ENCODE data around the gene WDR54. TPM values are rescaled to one million over a fixed set of nuclear protein-coding genes. Genes with fewer than 3 reads are reported as not detected.

Gene WDR54
- total RNA-seq, 2 donors from 2014 or later, result 0.99 to 14.3 TPM

DNA sequence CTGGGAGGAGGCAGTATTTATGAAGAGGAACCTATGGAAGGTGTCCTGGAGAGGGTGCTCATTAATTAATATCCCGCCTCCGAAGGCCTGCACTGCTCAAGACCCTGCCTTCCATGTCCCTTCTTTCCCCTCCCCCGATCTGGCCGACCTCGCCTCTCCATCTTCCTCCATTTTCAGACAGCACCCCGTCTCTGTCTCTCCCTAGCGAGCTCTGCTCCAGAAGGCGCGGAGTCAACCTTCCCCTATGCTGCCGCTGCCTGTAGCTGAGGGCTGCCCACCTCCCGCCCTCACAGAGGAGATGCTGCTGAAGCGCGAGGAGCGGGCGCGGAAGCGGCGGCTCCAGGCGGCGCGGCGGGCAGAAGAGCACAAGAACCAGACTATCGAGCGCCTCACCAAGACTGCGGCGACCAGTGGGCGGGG lies 35.6 kb downstream of the WDR54 start:
- peaks cover 44% of the 10 kb centered on the region for H3K4me1 ChIP-seq
- no peaks in the 10 kb centered on the region for H3K27me3 ChIP-seq
- no peaks in the 10 kb centered on the region for H3K36me3 ChIP-seq (replicated peaks in 1 of 2; ENCODE audit: insufficient read depth in 1 of 2, low read depth in 2 of 2)
- no peak for TF ChIP-seq POLR2A (IDR thresholded peaks at IDR 0.05)
- TF ChIP-seq, protein P1, sequence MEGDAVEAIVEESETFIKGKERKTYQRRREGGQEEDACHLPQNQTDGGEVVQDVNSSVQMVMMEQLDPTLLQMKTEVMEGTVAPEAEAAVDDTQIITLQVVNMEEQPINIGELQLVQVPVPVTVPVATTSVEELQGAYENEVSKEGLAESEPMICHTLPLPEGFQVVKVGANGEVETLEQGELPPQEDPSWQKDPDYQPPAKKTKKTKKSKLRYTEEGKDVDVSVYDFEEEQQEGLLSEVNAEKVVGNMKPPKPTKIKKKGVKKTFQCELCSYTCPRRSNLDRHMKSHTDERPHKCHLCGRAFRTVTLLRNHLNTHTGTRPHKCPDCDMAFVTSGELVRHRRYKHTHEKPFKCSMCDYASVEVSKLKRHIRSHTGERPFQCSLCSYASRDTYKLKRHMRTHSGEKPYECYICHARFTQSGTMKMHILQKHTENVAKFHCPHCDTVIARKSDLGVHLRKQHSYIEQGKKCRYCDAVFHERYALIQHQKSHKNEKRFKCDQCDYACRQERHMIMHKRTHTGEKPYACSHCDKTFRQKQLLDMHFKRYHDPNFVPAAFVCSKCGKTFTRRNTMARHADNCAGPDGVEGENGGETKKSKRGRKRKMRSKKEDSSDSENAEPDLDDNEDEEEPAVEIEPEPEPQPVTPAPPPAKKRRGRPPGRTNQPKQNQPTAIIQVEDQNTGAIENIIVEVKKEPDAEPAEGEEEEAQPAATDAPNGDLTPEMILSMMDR (IDR thresholded peaks at IDR 0.05), result no peak
- WGBS, 2 donors, result 0 to 4% methylated on average over 10 to 19 of the region's 27 CpGs
- DNase-seq, result no peak
- no peak for ATAC-seq
- H3K4me3 ChIP-seq, result peak overlapping the region; percentile 17 to 39
- peak overlapping the region; percentile 95 to 98 (median 96) for H3K27ac ChIP-seq
- H3K9me3 ChIP-seq, result no peaks in the 10 kb centered on the region
- intact Hi-C loops (cut with DNase I), result no loop called here

DNA sequence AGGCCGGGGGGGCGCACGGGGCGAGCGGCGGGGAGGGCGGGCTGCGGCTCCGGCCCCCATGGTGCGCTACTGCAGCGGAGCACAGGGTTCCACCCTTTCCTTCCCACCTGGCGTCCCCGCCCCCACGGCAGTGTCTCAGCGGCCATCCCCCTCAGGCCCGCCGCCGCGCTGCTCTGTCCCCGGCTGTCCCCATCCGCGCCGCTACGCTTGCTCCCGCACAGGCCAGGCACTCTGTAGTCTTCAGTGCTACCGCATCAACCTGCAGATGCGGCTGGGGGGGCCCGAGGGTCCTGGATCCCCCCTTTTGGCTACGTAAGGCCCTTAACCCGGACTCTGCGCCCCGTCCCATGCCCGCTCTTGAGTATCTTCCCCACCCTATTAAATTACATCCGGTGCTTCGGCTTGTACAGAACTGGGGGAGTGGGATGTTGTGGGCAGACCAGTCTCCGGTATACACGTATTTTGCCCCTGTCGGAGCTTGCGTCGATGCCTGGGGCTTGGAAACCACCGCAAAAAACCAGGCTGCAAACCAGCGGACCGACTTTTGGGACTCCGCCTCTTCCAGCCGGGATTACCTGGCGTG lies 36.1 kb downstream of the WDR54 start:
- peak in 2 of 3 donors; percentile 91 to 94 for TF ChIP-seq POLR2A (IDR thresholded peaks at IDR 0.05)
- TF ChIP-seq, protein P1 (IDR thresholded peaks at IDR 0.05), result no peak
- intact Hi-C loops (cut with DNase I), result no loop called here
- DNase-seq (peak; percentile 66 to 74 (median 71)), ATAC-seq (peak; percentile 18)
- H3K27me3 ChIP-seq, result no peaks in the 10 kb centered on the region
- peaks cover 44% of the 10 kb centered on the region for H3K4me1 ChIP-seq
- peak overlapping the region; percentile 17 to 39 for H3K4me3 ChIP-seq
- no peaks in the 10 kb centered on the region for H3K9me3 ChIP-seq
- no peaks in the 10 kb centered on the region for H3K36me3 ChIP-seq (replicated peaks in 1 of 2; ENCODE audit: insufficient read depth in 1 of 2, low read depth in 2 of 2)
- peak overlapping the region; percentile 95 to 98 (median 96) for H3K27ac ChIP-seq
- WGBS, 2 donors, result 0% methylated on average over 22 to 34 of the region's 46 CpGs

DNA sequence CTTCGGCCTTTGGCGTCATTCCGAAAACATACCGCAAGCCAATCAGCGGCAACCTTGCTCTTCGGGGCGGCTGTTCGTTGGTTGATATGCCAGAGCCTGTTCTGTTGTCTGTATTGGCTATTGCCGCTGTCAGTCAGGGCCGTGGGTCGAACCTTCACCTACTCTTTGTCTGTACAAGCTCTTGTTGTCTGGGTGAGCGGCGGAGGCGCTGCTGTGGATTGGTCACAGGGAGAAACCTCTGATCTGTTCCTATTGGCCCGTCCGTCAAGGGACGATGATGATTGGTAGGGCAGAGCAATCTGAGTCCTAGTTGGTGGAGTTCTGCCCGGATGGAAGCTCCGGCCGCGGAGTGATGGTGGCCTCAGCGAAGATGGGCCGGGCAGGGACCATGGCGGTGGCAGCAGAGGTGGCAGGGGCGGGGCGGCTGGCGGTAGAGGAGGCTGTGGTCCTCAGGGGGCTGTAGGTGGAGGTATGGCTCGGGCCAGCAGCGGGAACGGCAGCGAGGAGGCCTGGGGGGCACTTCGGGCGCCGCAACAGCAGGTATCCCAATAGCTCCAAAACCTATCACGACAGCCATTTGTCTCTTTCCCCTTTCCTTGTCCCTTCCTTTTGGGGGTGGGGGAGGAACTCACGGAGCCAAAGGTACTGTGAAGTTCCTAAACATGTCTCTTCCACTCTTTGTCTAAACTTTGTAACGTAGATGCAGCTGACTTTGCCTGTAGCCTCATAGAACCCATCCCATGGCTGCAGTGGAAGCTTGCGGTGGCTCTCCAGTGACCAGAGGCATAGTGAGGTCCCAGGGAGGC lies 36.8 kb downstream of the WDR54 start, which contains the start of gene WBP1:
Gene WBP1, plus strand, starts transcription at position 307 of the 806 bp plus-strand sequence. Its CDS starts 165 bp downstream, at position 472.
- Histone ChIP-seq H3K36me3 (replicated peaks in 1 of 2; ENCODE audit: insufficient read depth in 1 of 2, low read depth in 2 of 2) (no peaks in the 10 kb centered on the region), H3K4me1 (peaks cover 49% of the 10 kb centered on the region), H3K27ac (peak within 1 kb of the TSS; percentile 95 to 98 (median 96)), H3K9me3 (no peaks in the 10 kb centered on the region), H3K27me3 (no peaks in the 10 kb centered on the region), H3K4me3 (peak within 1 kb of the TSS; percentile 49 to 63)
- ATAC-seq (peak; percentile 93), DNase-seq (peak; percentile 100)
- WGBS, 2 donors, result 0% methylated on average over 7 to 38 of the region's 38 CpGs
- intact Hi-C loops (cut with DNase I), result no loop called here
- TF ChIP-seq POLR2A (IDR thresholded peaks at IDR 0.05), result peak; percentile 75 to 89 (median 81)
- TF ChIP-seq, protein P1 (IDR thresholded peaks at IDR 0.05), result peak in 1 of 7 experiments; percentile 14

DNA sequence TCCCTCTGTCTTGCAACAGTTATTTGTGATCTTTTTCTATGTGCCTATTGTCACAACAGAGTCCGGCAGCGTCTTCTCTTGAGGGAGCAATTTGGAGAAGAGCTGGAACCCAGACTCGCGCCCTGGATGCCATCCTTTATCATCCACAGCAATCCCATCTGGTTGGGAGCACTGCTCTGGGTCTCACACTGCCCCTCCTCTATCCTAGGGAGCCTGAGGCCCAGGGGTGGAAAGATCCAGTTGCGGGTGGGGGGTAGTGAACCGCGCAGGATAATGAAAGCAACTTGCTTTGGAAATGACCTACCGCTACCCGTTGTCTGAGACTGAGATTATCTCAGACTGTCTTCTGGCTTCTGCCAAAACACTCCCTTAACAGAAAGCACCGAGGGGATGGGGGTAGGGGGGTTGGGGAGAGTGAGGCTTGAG lies 37.4 kb downstream of the WDR54 start:
- 1 to 2% methylated on average over 9 to 10 of the region's 10 CpGs for WGBS, 2 donors
- Histone ChIP-seq H3K27me3 (no peaks in the 10 kb centered on the region), H3K27ac (peak overlapping the region in 3 of 4 donors; percentile 60 to 96 (median 76)), H3K4me3 (peak overlapping the region; percentile 49 to 63), H3K36me3 (replicated peaks in 1 of 2; ENCODE audit: insufficient read depth in 1 of 2, low read depth in 2 of 2) (no peaks in the 10 kb centered on the region), H3K4me1 (peaks cover 53% of the 10 kb centered on the region), H3K9me3 (no peaks in the 10 kb centered on the region)
- TF ChIP-seq POLR2A (IDR thresholded peaks at IDR 0.05), result no peak
- TF ChIP-seq, protein P1 (IDR thresholded peaks at IDR 0.05), result no peak
- ATAC-seq (no peak), DNase-seq (no peak)
- intact Hi-C loops (cut with DNase I), result no loop called here

Measured in body of pancreas (tissue), 4 donors.